Stimulated activated CD4-positive, alpha-beta T cell treated with anti-CD3 and anti-CD28 coated beads, Interleukin-4, amount 100 ng/mL, for 1 hour (primary cell): ENCODE data around the gene ADCY5.

ENCODE experiments used
- DNase-seq: peaks from one replicate; pipeline ENCODE4 v3.0.0-alpha.2; 2020

Gene ADCY5

GRCh38 chr3:123338620-123339061, 110.2 kb downstream of the ADCY5 start:
- no peak for DNase-seq

GRCh38 chr3:123337948-123338619, 110.8 kb downstream of the ADCY5 start:
- no peak for DNase-seq

GRCh38 chr3:123337226-123337625, 111.7 kb downstream of the ADCY5 start:
- DNase-seq, result no peak

- no peak for DNase-seq
Measured at GRCh38 chr3:123336441-123336851, 112.4 kb downstream of the ADCY5 start.

GRCh38 chr3:123336001-123336400, 112.9 kb downstream of the ADCY5 start:
- no peak for DNase-seq

- no peak for DNase-seq
Measured at GRCh38 chr3:123335007-123335670, 113.8 kb downstream of the ADCY5 start.

- no peak for DNase-seq
Measured at GRCh38 chr3:123334056-123334455, 114.8 kb downstream of the ADCY5 start.

- no peak for DNase-seq
Measured at GRCh38 chr3:123333401-123333800, 115.5 kb downstream of the ADCY5 start.

GRCh38 chr3:123332124-123332641, 116.7 kb downstream of the ADCY5 start:
- no peak for DNase-seq

GRCh38 chr3:123331651-123332050, 117.2 kb downstream of the ADCY5 start:
- DNase-seq, result no peak

GRCh38 chr3:123331006-123331405, 117.9 kb downstream of the ADCY5 start:
- no peak for DNase-seq

- no peak for DNase-seq
Measured at GRCh38 chr3:123330441-123330991, 118.4 kb downstream of the ADCY5 start.

- no peak for DNase-seq
Measured at GRCh38 chr3:123329636-123330340, 119.1 kb downstream of the ADCY5 start.

- DNase-seq, result peak; percentile 78
Measured at GRCh38 chr3:123328851-123329635, 119.8 kb downstream of the ADCY5 start.

GRCh38 chr3:123327956-123328850, 120.7 kb downstream of the ADCY5 start:
- DNase-seq, result no peak

GRCh38 chr3:123327480-123327879, 121.4 kb downstream of the ADCY5 start:
- DNase-seq, result no peak

GRCh38 chr3:123326531-123326930, 122.4 kb downstream of the ADCY5 start:
- no peak for DNase-seq

- no peak for DNase-seq
Measured at GRCh38 chr3:123325766-123326256, 123.1 kb downstream of the ADCY5 start.

GRCh38 chr3:123324880-123325765, 123.8 kb downstream of the ADCY5 start:
- no peak for DNase-seq

- no peak for DNase-seq
Measured at GRCh38 chr3:123323781-123324180, 125.1 kb downstream of the ADCY5 start.
